HG03025 (cell line): Measurements from ENCODE around the gene NFYC.

ENCODE experiments used
- ATAC-seq: cut with Tn5 transposase; IDR thresholded peaks from one replicate; pipeline ENCODE4 v1.9.1; 2021; ENCODE audit warnings: mild to moderate bottlenecking, moderate library complexity; ENCODE audit not compliant: unreplicated experiment, low FRiP score

Gene NFYC

DNA sequence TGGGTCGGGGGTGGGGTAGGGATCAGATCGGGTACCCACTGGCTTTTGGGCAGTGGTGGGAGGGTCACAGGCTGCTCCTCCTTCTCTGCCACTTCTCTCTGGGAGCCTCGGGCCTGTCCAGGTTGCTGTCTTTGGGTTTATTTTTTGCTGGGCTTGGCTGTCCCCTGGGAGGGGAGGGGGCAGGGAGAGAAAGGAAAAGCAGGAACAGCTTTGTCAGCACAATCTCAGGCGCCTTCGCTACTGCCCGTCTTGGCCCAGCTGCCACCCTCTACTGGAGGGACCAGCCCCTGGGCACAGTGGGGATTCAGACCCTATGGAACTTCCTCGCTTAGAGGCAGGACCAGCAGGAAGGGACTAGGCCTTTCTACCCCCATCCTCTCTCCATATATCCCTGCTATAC lies 100.5 kb downstream of the NFYC start:
- ATAC-seq: no peak

DNA sequence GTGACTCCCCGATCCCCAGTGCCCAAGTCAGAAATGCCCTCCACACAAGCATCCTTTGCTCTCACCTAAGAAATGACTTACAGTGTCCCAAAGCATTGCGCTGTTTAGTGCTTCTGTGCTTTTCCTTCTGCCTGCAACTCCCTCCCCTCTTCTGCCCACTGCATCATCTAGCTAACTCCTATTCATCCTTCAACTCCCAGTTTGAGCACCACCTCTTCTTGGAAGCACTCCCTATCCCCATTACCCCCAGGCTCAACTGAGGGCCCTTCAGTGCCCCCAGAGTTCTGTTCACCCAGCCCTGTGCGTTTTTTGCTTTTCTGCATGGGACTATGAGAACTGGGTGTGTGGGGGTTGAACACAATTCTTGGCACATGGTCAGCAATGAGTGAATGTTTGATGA lies 102.1 kb downstream of the NFYC start:
- no peak for ATAC-seq

DNA sequence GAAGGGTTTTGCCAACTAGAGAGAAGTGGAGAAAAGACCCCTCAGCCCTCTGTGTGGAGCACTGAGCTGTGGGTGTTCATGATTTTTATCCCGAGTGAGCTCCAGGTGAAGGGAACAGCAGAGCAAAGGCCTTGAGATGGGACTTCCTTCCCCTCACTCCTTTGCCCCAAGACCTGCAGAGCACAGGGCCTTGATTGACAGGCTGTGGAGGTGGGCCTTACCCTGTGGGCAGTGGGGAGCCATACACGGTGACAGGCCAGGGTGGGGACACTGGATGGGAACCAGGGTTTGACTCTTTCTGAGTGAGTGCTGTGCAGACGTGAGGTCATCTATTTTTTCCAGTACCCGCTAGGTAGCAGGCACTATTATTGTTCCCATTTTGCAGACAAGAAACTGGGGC lies 102.5 kb downstream of the NFYC start:
- ATAC-seq: no peak

GRCh38 chr1:40794974-40795715 lies 103.6 kb downstream of the NFYC start:
- ATAC-seq: no peak

DNA sequence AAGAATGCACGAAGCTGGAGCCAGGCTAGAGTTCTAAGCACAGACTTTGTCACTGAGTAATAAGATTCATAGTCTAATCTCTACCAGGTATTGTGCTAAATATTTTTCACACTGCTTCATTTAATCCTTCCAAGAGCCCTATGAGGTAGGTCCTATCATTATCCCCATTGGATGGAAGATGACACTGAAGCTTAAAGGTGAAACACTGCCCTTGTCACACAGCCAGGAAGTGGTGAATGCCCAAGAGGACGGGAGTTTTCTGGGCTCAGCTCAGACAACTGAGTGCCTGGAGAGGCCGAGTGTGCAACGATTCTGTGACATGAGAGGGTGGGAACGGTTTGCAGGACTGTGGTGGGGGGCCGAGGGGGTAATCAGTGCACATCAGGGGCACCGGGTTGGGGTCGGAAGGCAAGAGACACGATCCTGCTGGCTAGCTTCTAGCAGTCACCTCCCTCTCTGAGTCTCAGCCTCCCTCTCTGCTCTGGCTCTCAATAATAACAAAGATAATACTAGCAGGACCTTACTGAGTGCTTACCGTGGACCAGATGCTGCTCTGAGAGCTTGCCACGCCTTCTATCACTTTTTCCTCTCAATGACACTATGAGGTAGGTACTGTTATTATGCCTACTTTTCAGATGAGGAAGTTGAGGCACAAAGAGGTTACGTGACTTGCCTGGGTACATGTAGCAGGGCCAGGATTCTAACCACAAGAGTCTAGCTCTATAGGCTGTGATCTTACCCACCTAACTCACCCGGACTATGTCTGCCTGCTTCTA lies 104.5 kb downstream of the NFYC start:
- no peak for ATAC-seq

DNA sequence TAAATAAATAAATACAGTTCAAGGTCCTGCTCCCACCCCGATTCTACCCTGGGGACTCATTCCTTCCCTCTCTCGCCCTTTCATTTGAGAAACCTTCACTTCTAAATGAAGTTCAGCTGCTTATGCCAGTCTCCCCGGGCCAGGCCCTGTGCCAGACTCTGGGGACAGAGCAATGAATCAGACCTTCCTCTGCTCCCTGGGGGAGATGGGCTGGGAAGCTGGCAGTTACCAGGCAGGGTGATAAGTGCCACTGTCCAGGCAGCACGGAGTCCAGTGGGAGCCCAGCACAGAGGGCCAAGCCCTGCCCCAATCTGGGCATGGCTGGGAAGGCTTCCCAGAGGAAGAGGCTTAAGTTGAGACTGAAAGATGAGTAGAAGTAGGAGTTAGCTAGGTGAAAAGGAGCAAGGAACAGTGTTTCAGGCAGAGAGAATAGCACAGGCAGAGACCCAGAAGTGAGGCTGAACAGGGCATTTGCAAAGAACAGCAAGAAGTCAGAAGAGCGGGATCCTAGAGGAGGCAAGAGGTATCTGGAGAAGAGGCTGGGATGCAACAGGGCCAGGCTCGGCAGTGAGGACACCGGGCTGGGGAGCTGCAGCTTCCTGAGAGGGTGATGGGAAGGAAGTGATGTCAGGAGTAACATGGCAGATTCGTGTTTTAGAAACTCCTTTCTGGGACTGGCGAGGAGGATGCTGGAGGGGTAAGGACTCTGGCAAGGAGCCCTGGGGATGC lies 105.6 kb downstream of the NFYC start:
- ATAC-seq: no peak

DNA sequence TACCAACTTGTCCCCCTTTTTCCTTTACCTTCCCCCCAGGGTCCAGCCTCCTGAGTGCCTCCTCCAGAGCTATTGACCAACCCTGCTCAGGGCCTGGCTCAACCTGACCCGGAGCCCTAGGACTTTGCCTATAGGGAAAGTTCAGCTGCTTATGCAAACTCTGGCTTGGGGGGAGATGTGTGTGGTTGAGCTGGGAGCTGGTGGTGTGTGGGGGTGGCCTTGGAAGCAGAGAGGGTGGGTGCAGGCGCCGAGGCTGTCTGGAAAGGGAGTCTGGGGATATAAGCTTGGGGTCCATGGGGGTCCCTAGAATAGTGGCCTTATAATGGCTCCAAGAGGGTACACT lies 106.1 kb downstream of the NFYC start:
- no peak for ATAC-seq

GRCh38 chr1:40798366-40799281 lies 107.1 kb downstream of the NFYC start:
- ATAC-seq: no peak

- ATAC-seq: no peak
These were observed 107.9 kb downstream of the NFYC start for GRCh38 chr1:40799351-40799867.

- no peak for ATAC-seq
These were observed 110.2 kb downstream of the NFYC start for GRCh38 chr1:40801742-40802077.

DNA sequence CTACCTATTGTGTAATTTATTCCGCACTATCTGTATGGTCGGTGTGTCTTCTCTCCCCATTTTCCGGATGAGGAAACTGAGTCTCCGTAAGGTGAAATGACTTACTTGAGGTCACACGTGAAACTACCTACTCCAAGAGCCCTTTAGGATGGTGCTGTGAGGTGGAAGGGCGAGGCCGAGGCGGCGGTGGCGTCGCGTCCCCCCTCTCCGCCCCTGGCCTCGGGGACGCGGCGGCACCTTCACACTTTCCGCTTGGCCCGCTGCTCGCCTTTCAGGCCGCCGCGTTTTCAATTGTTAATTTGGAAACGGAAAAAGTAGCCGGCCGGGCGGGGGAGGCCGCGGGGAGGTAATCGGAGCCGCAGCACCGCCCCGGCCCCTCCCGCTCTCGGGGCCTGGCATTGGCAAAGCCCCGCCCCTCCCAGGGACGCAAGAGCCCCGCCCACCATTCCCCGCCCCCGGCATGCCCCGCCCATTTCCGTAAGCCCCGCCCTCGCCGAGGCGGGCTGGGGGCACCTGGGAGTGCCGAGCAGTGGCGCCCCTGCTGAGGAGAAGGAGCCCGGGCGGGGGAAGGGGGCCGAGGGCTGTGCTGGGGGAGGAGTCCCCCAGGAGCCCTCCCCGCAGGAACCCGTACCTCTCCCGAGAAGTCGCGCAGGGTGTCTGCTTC lies 110.7 kb downstream of the NFYC start:
- peak; percentile 54 for ATAC-seq

DNA sequence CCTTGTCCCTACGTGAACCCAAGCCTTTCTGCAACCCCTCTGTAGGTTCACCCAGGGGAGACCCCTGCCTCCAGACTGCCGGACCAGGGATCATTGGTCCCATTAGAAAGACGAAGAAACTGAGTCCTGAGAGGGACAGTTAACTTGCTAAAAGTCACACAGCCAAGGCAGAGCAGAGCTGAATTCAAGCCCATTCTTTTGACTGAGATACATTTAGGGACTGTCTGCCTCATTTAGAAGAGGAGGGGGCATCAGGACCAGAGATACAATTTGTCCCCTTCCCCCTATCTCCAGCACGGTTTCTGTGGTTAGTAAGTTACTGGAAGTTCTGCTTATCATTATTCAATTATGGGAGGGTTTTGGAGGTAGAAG lies 111.2 kb downstream of the NFYC start:
- ATAC-seq: no peak

- ATAC-seq: no peak
These were observed 111.9 kb downstream of the NFYC start for GRCh38 chr1:40803447-40803846.

GRCh38 chr1:40803902-40804301 lies 112.4 kb downstream of the NFYC start:
- no peak for ATAC-seq

DNA sequence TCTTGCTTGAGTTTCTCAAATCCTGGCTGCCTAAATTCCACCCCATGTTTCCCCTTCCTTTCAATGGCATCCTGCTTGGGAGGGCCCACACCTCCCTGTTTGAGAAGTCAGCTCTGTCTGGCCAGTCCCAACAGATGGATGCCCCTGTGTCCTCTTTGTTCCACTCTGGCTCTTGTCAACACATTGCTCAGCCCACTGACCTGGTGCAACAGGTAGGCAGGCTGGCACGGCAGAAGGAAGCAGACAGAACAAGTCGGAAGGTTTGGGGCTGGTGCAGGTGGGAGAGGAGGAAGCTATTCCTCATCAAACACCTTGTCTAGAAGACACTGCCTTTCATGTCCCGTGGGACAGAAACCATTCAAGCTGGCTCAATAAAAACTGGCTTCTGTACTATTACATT lies 114.7 kb downstream of the NFYC start:
- no peak for ATAC-seq

DNA sequence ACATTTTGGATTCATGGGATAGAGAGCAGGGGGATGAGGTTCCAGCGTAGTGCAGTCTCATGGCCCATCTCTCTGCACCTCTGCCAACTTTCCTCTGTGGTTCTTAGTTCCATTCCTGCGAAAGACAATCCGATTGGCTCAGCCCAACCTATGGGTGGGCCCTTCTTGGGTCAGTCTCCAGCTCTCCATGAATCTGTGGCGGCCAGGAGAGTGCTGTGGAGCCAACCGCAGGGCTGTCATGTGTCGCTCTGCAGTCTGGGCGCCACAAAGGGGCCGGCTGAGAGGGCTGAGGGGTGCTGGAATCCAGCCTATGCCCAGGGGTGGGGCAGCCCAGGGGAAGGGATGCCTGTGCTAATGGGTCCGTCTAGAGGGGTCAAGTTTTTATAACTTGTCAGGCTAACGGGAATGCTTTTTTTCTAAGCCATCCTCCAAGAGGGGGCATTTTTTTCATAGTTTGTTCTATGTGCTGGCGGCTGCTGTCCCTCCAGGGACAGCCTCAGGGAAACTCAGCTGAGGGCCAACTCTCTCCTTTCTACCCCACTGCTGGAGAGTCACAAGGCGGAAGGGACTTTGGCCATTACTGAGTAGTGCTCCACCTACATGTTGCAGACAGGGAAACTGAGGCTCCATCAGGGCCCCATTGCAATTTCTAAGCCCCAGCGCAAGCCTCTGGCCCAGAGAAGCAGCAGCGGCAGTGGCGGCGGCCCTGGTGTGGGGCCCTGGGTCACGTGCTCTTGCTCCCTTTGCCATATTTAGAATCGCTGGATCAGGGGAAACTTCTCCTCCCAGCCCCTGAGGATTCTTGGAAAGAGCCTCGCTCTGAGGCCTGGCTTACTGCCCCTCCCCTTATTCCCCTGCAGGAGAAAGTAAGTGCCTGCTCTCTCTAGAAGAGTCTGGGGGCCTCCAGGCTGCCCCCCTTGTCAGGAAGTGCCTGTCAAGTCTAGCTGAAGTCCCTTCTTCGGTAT lies 115.5 kb downstream of the NFYC start:
- ATAC-seq: no peak

GRCh38 chr1:40808002-40808401 lies 116.5 kb downstream of the NFYC start:
- ATAC-seq: no peak

GRCh38 chr1:40808444-40808843 lies 116.9 kb downstream of the NFYC start:
- ATAC-seq: no peak

- ATAC-seq: no peak
These were observed 117.4 kb downstream of the NFYC start for GRCh38 chr1:40808909-40809308.
